NCI-H2081 (cell line): Measurements from ENCODE around the gene SH3BP4.
A peak's percentile ranks its signal among the peaks of the same experiment; 100 is the strongest.

Experiments
- DNase-seq, 2 experiments: peaks; one replicate each; lab custom pipeline; 2025; lab: John Stamatoyannopoulos, UW

Gene SH3BP4

GRCh38 chr2:234967201-234967869, 15.5 kb downstream of the SH3BP4 start:
- DNase-seq: no peak

- DNase-seq: peak in 1 of 2 experiments; percentile 15
Observed at GRCh38 chr2:234967870-234968208, 16.0 kb downstream of the SH3BP4 start.

DNA sequence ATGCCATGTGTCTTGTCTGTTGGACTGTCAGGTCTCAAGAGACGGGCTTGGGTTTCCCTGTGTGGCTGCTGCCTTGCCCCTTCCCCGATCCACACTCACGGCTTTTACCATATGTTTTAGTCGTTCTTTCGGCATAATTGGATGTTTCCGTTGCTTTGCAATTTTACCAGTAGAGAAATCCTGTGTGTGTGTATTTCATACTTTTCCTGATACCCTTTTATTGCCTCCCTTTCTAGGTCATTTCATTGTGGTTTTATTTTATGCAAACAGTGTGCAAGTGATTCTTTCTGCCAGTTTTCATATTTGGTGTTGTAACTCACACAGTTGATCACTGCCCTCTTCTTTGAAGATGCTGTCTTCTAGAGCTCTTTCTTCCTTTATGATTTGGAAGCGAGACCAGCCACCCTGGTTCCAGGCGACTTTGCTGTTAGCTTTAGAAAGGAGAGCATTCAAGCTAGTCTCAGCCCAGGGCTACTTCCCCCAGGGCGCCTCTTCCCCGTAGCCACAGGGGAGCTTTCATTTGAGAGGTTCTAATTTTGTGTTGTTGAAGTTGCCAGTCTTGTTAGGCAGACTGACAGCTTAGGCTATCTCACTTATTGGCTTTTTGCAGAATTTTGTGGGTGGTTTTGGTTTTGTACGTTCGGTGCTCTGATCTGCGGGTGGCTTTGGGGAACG, 17.0 kb downstream of the SH3BP4 start:
- DNase-seq: peak in 1 of 2 experiments; percentile 61

GRCh38 chr2:234969306-234970098, 17.7 kb downstream of the SH3BP4 start:
- DNase-seq: no peak

DNA sequence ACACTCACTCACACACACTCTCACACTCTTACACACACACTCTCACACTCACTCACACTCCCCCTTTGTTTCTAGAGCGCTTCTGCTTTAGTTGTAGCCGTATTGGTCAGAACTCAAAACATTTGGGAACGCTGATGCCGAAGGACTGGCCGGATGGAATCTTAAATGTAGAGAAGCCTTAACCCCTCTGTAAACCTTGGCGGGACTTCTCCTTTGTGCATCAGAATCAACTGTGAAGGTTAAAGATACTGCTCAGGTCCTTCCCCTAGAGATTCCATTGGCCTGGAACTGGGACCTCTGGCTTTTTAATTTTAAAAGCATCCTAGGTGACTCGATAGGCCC, 18.3 kb downstream of the SH3BP4 start:
- DNase-seq: no peak

GRCh38 chr2:234970477-234970882, 18.7 kb downstream of the SH3BP4 start:
- DNase-seq: peak in 1 of 2 experiments; percentile 9

DNA sequence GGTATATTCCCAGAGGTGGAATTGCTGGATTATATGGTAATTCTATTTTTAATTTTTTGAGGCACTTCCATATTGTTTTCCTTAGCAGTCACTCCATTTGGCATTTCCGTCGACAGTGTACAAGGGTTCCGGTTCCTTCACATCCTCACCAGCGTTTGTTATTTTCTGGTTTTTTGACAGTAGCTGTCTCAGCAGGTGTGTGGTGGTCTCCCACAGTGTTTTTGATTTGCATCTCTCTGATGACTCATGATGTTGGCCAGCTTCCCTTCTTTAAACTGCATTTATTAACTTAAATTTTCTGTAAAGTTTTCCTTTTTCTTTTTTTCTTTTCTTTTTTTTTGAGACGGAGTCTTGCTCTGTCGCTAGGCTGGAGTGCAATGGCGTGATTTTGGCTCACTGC, 19.7 kb downstream of the SH3BP4 start:
- DNase-seq: no peak

DNA sequence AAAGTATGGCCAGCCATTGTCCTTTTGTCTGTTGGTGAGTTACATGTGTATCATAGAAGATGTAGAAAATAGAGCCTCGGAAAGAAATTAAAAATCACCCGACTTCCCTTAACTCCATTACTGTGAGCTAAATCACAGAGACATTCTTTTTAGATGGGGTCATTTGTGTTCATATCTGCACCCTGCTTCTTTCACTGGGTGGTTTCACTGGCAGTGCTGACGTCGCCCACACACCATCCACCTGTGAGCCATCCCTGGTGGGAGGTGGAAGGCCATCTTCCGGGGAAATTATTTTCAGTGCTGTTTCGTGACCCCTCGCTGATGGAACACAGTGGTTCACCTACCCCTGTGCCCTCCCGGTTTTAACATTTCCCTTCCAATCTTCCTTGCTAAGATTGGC, 21.2 kb downstream of the SH3BP4 start:
- no peak for DNase-seq

- DNase-seq: no peak
Observed at GRCh38 chr2:234974501-234975385, 22.9 kb downstream of the SH3BP4 start.

- no peak for DNase-seq
Observed at GRCh38 chr2:234975611-234976010, 23.8 kb downstream of the SH3BP4 start.

GRCh38 chr2:234976479-234977227, 24.8 kb downstream of the SH3BP4 start:
- no peak for DNase-seq

DNA sequence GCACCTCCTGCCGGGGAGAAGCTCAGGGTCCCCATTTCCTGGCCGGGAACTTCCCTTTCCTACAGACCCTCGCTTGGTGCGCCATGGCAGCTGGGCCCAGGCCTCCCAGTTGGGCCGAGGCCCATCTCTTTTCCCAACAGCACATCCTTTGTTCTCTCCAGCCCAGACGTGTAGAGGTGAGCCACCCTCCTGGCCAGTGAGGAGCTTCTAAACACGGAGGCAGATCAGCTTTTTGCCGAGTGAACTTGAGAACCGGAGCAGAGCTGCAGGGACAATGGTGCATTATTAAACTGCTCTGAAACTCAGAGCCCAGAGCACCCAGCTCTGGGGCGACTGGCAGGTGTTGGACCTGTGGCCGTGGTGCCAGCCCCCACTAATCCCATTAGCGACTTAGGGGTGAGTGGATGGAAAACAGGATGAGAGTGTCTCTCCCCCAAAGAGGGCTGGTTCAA, 25.4 kb downstream of the SH3BP4 start:
- DNase-seq: no peak

DNA sequence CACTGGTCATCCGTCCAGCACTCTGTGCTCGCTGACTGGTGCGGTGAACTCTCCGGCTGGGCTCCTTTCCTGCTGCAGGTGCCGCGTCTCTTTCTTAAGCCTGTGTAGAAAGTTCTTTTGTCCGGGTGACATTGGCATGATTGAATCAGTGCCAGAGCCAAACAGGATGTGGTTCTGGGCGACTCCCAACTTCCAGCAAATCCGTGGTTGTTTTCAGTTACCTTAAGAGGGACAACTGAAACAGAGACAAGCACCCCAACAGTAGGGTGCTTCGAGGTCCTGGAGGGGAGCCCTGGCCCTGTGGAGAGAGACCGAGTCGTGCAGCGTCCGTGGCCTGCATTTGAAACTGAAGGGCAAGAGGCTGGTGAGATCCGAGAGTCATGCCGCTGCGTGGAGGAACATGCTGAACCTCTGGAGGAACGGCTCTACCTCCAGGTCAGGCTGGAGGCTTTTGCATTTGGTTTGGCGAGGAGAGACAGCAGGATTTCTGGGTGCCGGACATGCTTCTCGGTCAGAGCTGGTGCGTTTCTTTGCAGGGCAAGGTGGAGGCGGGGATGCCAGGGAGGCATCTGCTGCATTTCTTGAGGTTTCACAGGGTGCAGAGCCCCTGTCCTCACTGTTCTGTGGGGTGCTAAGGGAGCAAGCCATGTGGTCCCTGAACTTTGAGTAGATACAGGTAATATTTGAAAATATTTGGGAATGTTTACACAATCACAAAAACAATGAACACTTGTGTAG, 26.8 kb downstream of the SH3BP4 start:
- peak in 1 of 2 experiments; percentile 34 for DNase-seq

GRCh38 chr2:234979204-234980167, 27.7 kb downstream of the SH3BP4 start:
- DNase-seq: peak in 1 of 2 experiments; percentile 26

DNA sequence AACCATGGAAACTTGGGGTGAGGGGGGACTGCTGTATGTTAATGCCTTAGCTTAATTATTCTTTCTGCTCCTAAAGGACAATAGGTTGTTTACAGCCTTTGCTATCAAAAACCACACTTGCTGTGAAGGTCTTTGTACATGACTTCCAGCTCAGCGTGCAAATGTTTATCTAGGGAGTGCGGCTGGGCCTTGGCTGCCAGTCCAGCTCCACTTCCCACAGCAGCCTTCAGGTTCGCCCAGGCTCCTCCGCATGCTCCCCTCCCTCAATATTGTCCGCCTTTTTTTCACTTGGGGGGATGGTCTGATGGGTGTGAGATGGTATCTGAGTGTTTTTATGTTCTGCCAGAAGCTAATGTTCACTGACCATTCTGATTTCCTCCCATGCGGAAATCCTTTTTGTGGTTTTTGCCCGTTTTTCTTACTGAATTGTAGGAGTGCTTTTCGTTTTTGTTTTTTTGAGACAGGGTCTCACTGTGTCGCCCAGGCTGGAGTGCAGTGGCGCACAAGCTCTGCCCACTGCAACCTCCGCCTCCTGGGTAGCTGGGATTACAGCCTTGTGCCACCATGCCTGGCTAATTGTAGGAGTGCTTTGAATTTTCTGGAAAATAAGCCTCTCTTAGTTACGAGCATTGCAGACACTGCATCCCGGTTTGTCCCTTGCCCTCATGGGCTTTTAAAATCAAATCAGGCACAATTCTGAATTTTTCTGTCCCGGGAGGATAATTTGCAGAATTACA, 28.8 kb downstream of the SH3BP4 start:
- peak; percentile 72 to 92 for DNase-seq

GRCh38 chr2:234981197-234982095, 29.6 kb downstream of the SH3BP4 start:
- no peak for DNase-seq

DNA sequence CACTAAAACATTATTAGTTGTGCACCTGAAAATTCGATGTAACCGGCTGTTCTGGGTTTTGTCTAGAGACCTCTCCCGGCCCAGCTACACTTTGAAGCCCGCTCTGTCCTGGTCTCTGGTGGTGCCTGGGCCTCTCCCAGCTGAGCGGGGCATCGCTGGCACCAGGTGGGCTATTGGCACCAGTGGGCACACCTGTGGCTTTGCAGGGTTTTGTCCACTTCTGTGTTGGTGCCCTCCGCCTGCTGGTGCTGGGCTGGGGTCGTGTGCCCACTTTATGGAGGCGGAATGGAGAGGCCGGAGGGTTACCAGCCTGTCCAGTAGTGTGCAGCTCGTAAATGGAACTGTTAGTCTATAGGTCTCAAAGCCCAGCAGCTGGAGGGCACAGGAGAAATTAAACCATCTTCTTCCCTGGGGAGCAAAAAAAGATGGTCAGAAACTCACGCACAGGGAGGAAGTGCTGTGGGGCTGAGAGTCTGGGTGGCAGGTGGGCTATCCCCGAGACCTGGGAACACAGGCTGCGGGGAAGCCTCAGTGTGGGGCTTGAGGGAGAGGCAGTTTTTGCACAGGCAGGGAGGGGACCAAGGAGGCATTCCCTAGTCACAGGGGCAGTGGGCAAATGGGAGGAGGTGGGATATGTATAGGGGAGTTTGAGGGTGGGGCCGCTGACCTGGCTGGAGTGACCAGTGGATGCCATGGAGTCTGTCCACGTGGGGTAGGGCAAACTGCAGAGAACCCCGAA, 30.4 kb downstream of the SH3BP4 start:
- DNase-seq: no peak
